GM23338 (cell line): ENCODE measurements around the gene TBC1D5. TPM values are rescaled to one million over a fixed set of nuclear protein-coding genes. Genes with fewer than 3 reads are reported as not detected.

Experiments used
- ATAC-seq: fragments of 200-7000 bp; cut with Tn5 transposase; 3 replicates; pipeline ENCODE4 v1.9.1; 2020
- DNase-seq: peaks from one replicate; pipeline ENCODE4 v3.0.0-alpha.2; 2015; ENCODE audit warnings: low spot score
- H2AFZ ChIP-seq: fragments of 200-600 bp; sonication (generic); 2 replicates; pipeline ENCODE4 v1.8.0; 2016; ENCODE audit warnings: antibody characterized with exemption, mild to moderate bottlenecking, moderate library complexity
- H3F3A ChIP-seq: fragments of 200-600 bp; sonication (generic); replicated peaks from 2 replicates; pipeline ENCODE4 v1.8.0; 2017; ENCODE audit warnings: antibody characterized with exemption, mixed run types, low read depth
- H3K27ac ChIP-seq: fragments of 200-600 bp; sonication (generic); 2 replicates; pipeline ENCODE4 v1.6.1; 2016; ENCODE audit warnings: low read depth
- H3K27me3 ChIP-seq: fragments of 200-600 bp; sonication (generic); 2 replicates; pipeline ENCODE4 v1.8.0; 2016; ENCODE audit warnings: mild to moderate bottlenecking, mixed run types, moderate library complexity; ENCODE audit not compliant: insufficient read depth
- H3K36me3 ChIP-seq: fragments of 200-600 bp; sonication (generic); 2 replicates; pipeline ENCODE4 v1.8.0; 2016; ENCODE audit warnings: mild to moderate bottlenecking; ENCODE audit not compliant: insufficient read depth
- H3K4me1 ChIP-seq: fragments of 200-600 bp; sonication (generic); 2 replicates; pipeline ENCODE4 v1.8.0; 2016; ENCODE audit warnings: mild to moderate bottlenecking, moderate library complexity; ENCODE audit not compliant: insufficient read depth
- H3K4me2 ChIP-seq: fragments of 200-600 bp; sonication (generic); 2 replicates; pipeline ENCODE4 v1.7.1; 2017; ENCODE audit warnings: mixed run types
- H3K4me3 ChIP-seq: fragments of 200-600 bp; sonication (generic); 2 replicates; pipeline ENCODE4 v1.6.1; 2016; ENCODE audit warnings: mixed run types
- H3K79me2 ChIP-seq: fragments of 200-600 bp; sonication (generic); replicated peaks from 2 replicates; pipeline ENCODE4 v1.8.0; 2017; ENCODE audit warnings: mild to moderate bottlenecking; ENCODE audit not compliant: insufficient read depth
- H3K9me2 ChIP-seq: fragments of 200-600 bp; sonication (generic); 2 replicates; pipeline ENCODE4 v1.8.0; 2017; ENCODE audit not compliant: insufficient read depth
- H4K20me1 ChIP-seq: fragments of 200-600 bp; sonication (generic); replicated peaks from 2 replicates; pipeline ENCODE4 v1.8.0; 2017; ENCODE audit warnings: mild to moderate bottlenecking; ENCODE audit not compliant: insufficient read depth
- H3K27ac Mint-ChIP-seq: 2 replicates; pipeline ENCODE4 v1.8.0; 2020; ENCODE audit warnings: inconsistent platforms, mild to moderate bottlenecking, moderate library complexity, mixed read lengths
- H3K27me3 Mint-ChIP-seq: 3 replicates; pipeline ENCODE4 v1.8.0; 2022; ENCODE audit warnings: low read depth, mild to moderate bottlenecking, moderate library complexity, mixed read lengths, inconsistent platforms; ENCODE audit not compliant: insufficient read depth, poor library complexity
- H3K36me3 Mint-ChIP-seq: 3 replicates; pipeline ENCODE4 v1.8.0; 2021; ENCODE audit warnings: low read depth, mild to moderate bottlenecking, inconsistent platforms, moderate library complexity, mixed read lengths
- H3K4me1 Mint-ChIP-seq: 3 replicates; pipeline ENCODE4 v1.8.0; 2020; ENCODE audit warnings: mild to moderate bottlenecking, inconsistent platforms, mixed read lengths
- H3K4me3 Mint-ChIP-seq: 3 replicates; pipeline ENCODE4 v1.8.0; 2021; ENCODE audit warnings: moderate library complexity, mild to moderate bottlenecking, inconsistent platforms, mixed read lengths
- H3K9me3 Mint-ChIP-seq: 3 replicates; pipeline ENCODE4 v1.8.0; 2020; ENCODE audit warnings: moderate library complexity, mild to moderate bottlenecking, inconsistent platforms, mixed read lengths
- CTCF ChIP-seq, 2 experiments: fragments of 200-600 bp in 1 of 2; sonication (generic) in 1 of 2; conservative IDR thresholded peaks; 2 replicates each; pipeline versions ENCODE4 v1.5.1 to v1.6.1; 2016 to 2017; ENCODE audit warnings: antibody characterized with exemption in 2 of 2, low read depth in 2 of 2, mild to moderate bottlenecking in 2 of 2, moderate library complexity in 1 of 2
- EZH2phosphoT487 ChIP-seq: fragments of 200-600 bp; sonication (generic); IDR thresholded peaks from one replicate; pipeline ENCODE4 v1.8.1; 2018; ENCODE audit warnings: antibody characterized with exemption; ENCODE audit not compliant: unreplicated experiment
- NANOG ChIP-seq: IDR thresholded peaks from 2 replicates; pipeline ENCODE4 v1.6.1; 2016; ENCODE audit warnings: antibody characterized with exemption, borderline replicate concordance
- POLR2AphosphoS5 ChIP-seq: IDR thresholded peaks from 2 replicates; pipeline ENCODE4 v1.6.1; 2016; ENCODE audit warnings: antibody characterized with exemption, low read depth
- ZNF462 ChIP-seq: fragments of 250-450 bp; sonication (Bioruptor Pico); IDR thresholded peaks from 2 replicates; pipeline ENCODE4 v1.5.0; 2020; ENCODE audit warnings: mild to moderate bottlenecking, moderate library complexity
- polyA plus RNA-seq: library from polyadenylated mRNA; unstranded; fragments of >200 nt; fragmentation: Nextera tagmentation; extraction: Ambion mirVana; gene quantifications from 2 replicates; pipeline ENCODE4 v1.2.1, GENCODE V29; 2016
- total RNA-seq: library from RNA; depleted of rRNA; stranded (reverse); fragments of >200 nt; shearing (Covaris generic); gene quantifications from 2 replicates; pipeline ENCODE4 v1.2.3, GENCODE V29; 2014

Gene TBC1D5
- total and polyA plus RNA-seq, 2 experiments from 2014 or later, result 21.8 to 48.1 TPM

GRCh38 chr3:17752876-17753631, 10.6 kb upstream of the TBC1D5 start (continued):
- TF ChIP-seq ZNF462, result no peak
- no peak for TF ChIP-seq CTCF (conservative IDR thresholded peaks at IDR 0.05; ENCODE audit: low read depth in 2 of 2)
- no peak for TF ChIP-seq POLR2AphosphoS5
- TF ChIP-seq EZH2phosphoT487, result no peak
- no peak for TF ChIP-seq NANOG

GRCh38 chr3:17752436-17752835, 10.0 kb upstream of the TBC1D5 start:
- Histone ChIP-seq H3K4me1 (no peaks in the 10 kb centered on the region), H2AFZ (peak overlapping the region; percentile 69), H3K4me2 (no peak overlapping the region), H3K4me3 (no peak overlapping the region), H3K27ac (no peak overlapping the region), H3K27me3 (no peaks in the 10 kb centered on the region), H3K79me2 (no peaks in the 10 kb centered on the region), H4K20me1 (no peaks in the 10 kb centered on the region), H3F3A (no peaks in the 10 kb centered on the region), H3K9me2 (no peaks in the 10 kb centered on the region; the same call in 1 of the 2 replicates), H3K36me3 (no peaks in the 10 kb centered on the region)
- Mint-ChIP-seq H3K36me3 (no peaks in the 10 kb centered on the region), H3K27me3 (no peaks in the 10 kb centered on the region), H3K9me3 (no peaks in the 10 kb centered on the region), H3K4me3 (no peak overlapping the region), H3K27ac (no peak overlapping the region), H3K4me1 (peaks cover 5% of the 10 kb centered on the region)
- ATAC-seq (no peak), DNase-seq (no peak)
- no peak for TF ChIP-seq ZNF462
